SJCRH30 (cell line): ENCODE measurements around the gene RFNG. TPM values are rescaled to one million over a fixed set of nuclear protein-coding genes. Genes with fewer than 3 reads are reported as not detected.

Source experiments
- DNase-seq, 2 experiments: peaks; one replicate each; pipeline ENCODE4 v3.0.0-alpha.2; 2015 to 2020
- H3K27ac ChIP-seq: fragments of 250-450 bp; sonication (Bioruptor Pico); 2 replicates; pipeline ENCODE4 v1.5.1; 2020; ENCODE audit warnings: mild to moderate bottlenecking, moderate library complexity
- H3K27me3 ChIP-seq: fragments of 250-450 bp; sonication (Bioruptor Pico); 2 replicates; pipeline ENCODE4 v1.5.1; 2020; ENCODE audit warnings: mild to moderate bottlenecking, moderate library complexity
- H3K36me3 ChIP-seq: fragments of 250-450 bp; sonication (Bioruptor Pico); 2 replicates; pipeline ENCODE4 v1.5.1; 2020; ENCODE audit warnings: mild to moderate bottlenecking, moderate library complexity
- H3K4me1 ChIP-seq: fragments of 250-450 bp; sonication (Bioruptor Pico); 2 replicates; pipeline ENCODE4 v1.5.1; 2020; ENCODE audit warnings: mild to moderate bottlenecking, moderate library complexity
- H3K4me3 ChIP-seq: fragments of 250-450 bp; sonication (Bioruptor Pico); 2 replicates; pipeline ENCODE4 v1.5.1; 2020; ENCODE audit warnings: mild to moderate bottlenecking, moderate library complexity
- H3K9me3 ChIP-seq: fragments of 250-450 bp; sonication (Bioruptor Pico); replicated peaks from 2 replicates; pipeline ENCODE4 v1.5.1; 2020; ENCODE audit warnings: mild to moderate bottlenecking, moderate library complexity
- total RNA-seq: library from RNA; depleted of rRNA; stranded (reverse); fragments of >200 nt; shearing (Covaris generic); gene quantifications from 2 replicates; pipeline ENCODE4 v1.2.3, GENCODE V29; 2014

Gene RFNG
- total RNA-seq, 1 experiment from 2014 or later = 26.5 TPM

- Histone ChIP-seq H3K27ac (no peak overlapping the region), H3K4me1 (peaks cover 14% of the 10 kb centered on the region; the same call in 1 of the 2 replicates), H3K4me3 (no peak overlapping the region), H3K27me3 (no peaks in the 10 kb centered on the region), H3K9me3 (no peaks in the 10 kb centered on the region), H3K36me3 (peaks cover 45% of the 10 kb centered on the region)
- no peak for DNase-seq
Measured at GRCh38 chr17:82061047-82061925, 9.7 kb upstream of the RFNG start.

DNA sequence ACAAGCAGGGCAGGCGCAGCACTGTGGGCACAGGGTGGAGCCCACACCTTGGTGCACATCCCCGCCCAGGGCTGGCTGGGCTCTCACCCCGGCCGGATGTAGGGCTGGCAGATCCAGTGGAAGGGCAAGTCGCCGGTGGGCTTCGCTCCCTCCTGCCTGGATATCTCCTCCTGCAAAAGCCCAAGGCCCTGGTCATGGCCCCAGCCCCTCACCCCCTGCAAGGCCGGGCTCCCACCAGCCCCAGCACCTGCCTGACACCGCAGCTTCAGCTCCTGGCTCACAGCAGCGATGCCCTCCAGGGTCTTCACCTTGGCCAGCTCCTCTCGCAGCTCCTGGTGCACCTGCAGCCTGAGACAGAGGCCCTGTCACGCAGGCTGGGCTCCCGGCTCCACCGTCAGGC lies 9.0 kb upstream of the RFNG start:
- Histone ChIP-seq H3K4me3 (no peak overlapping the region), H3K27ac (no peak overlapping the region), H3K4me1 (peaks cover 9% of the 10 kb centered on the region; the same call in 1 of the 2 replicates), H3K27me3 (no peaks in the 10 kb centered on the region), H3K9me3 (no peaks in the 10 kb centered on the region), H3K36me3 (peaks cover 51% of the 10 kb centered on the region)
- no peak for DNase-seq

- Histone ChIP-seq H3K4me1 (peaks cover 8% of the 10 kb centered on the region; the same call in 1 of the 2 replicates), H3K36me3 (peaks cover 56% of the 10 kb centered on the region), H3K27ac (no peak overlapping the region), H3K4me3 (no peak overlapping the region), H3K9me3 (no peaks in the 10 kb centered on the region), H3K27me3 (no peaks in the 10 kb centered on the region)
- no peak for DNase-seq
Measured at GRCh38 chr17:82060001-82060380, 8.4 kb upstream of the RFNG start.

DNA sequence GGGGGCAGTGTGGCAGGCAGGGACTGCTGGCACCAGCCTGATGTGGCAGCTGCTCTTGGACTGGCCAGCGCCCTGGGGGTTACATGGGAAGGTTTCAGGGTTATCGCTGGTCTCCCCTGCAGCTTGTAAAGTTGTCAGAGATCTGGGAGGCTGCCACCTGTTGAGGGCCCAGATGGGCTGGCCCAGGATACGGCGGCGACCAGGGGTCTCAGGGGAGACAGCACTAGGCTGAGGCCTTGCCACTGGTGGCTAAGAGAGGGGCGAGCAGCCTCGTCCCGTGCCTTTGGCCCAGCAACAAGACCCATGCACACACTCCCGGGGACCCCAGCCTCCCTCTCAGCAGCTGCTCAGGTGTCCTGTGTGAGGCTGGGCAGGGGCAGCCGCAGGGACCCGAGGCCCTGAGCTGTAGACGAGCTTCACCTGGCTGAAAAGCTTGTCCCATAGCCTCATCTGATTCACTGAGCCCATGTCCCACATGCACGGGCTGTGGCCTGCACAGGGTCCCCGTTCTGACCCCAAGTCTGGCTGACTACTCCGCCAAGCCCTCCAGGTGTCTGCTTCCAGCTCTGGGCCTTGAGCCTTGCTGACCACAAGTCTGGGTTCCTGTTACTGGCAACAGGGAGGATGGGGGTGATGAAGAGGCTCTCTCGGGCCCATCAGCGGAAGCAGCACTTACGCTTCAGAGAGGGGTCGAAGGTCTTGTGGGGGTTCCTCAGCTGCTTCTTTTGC lies 7.8 kb upstream of the RFNG start:
- Histone ChIP-seq H3K27me3 (no peaks in the 10 kb centered on the region), H3K4me3 (no peak overlapping the region), H3K9me3 (no peaks in the 10 kb centered on the region), H3K4me1 (peaks cover 3% of the 10 kb centered on the region; the same call in 1 of the 2 replicates), H3K36me3 (peaks cover 61% of the 10 kb centered on the region), H3K27ac (no peak overlapping the region)
- no peak for DNase-seq

- Histone ChIP-seq H3K4me1 (0 out of 2 replicates have a peak, but pooled peaks cover 3% of the 10 kb centered on the region), H3K36me3 (peaks cover 66% of the 10 kb centered on the region), H3K4me3 (no peak overlapping the region), H3K27me3 (no peaks in the 10 kb centered on the region), H3K27ac (no peak overlapping the region), H3K9me3 (no peaks in the 10 kb centered on the region)
- DNase-seq = no peak
Measured at GRCh38 chr17:82058855-82059249, 7.2 kb upstream of the RFNG start.

DNA sequence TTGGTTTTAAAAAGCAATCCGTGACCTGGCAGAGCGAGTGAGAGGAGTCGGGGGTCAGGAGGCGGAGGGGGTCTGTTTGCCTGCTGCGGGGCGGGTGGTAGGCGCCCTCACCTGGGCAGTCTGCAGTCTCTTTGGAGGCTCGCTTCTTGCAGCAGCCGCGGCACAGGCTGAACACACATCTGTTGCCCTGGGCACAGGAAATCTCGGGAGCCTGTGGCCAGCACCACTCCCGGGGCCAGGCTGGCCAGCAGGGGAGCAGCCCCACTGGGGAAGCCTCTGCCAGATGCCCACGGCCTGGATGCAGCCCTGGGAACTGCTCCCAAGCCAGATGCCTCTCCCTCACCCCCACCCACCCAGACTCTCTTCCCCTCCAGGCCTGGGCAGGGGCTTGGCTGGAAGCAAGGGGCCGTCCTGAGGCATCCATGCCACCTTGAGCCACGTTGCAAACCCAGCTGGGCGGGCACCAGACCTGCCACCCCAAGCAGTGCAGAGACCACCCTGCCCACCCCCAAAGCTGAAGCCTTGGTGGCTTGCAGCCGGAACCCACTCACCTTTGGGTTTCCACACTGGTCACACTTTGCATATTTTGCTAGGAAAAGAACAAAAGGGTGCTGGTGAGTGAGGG lies 6.7 kb upstream of the RFNG start:
- H3K27ac ChIP-seq = no peak overlapping the region
- no peak for DNase-seq
- H3K27me3 ChIP-seq = no peaks in the 10 kb centered on the region

DNA sequence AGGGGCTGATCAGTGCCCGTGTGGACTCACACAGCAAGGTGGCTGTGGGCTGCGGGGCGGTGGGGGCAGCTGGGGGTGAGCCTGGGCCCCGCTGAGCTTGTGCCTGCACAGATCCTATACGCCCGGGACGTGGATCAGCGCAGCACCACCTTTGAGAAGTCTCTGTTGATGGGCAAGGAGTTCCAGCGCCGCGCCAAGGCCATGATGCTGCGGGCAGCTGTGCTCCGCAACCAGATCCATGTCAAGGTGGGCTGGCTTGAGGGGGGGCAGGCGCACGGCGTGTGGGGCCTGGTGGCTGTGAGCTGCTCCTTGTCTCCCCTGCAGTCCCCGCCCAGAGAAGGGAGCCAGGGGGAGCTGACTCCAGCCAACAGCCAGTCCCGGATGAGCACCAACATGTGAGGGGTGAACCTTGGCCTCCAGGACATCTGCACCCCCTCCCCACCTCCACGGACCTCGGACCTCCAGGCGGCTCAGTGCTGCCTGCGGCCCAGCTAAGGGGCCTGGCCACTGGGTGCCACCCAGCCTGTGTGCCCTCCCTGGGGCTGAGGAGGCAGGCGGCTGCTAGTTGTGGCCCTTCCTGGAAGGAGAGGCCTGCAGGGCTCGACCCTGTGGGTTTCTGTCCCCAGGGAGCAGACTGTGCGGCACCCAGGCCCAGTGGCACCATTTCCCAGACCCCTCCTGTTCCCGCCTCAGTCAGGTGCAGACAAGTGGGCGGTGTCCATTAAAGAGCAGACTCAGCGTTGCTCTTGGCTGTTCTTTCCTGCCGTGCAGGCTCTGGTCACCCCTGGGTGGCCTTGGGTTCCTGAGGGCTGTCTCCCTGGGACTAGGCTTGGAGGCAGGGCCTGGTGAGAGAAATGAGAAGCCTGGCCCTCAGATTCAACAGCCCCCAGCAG lies 5.4 kb upstream of the RFNG start:
- H3K4me1 ChIP-seq = peaks cover 8% of the 10 kb centered on the region; the same call in 1 of the 2 replicates
- H3K9me3 ChIP-seq = no peaks in the 10 kb centered on the region
- no peak overlapping the region for H3K27ac ChIP-seq
- no peaks in the 10 kb centered on the region for H3K27me3 ChIP-seq
- H3K4me3 ChIP-seq = no peak overlapping the region
- H3K36me3 ChIP-seq = peaks cover 59% of the 10 kb centered on the region
- DNase-seq = no peak

More for the DNA sequence above, 6.7 kb upstream of the RFNG start:
- Histone ChIP-seq H3K9me3 (no peaks in the 10 kb centered on the region), H3K4me3 (no peak overlapping the region), H3K4me1 (0 out of 2 replicates have a peak, but pooled peaks cover 3% of the 10 kb centered on the region), H3K36me3 (peaks cover 67% of the 10 kb centered on the region)

- peaks cover 55% of the 10 kb centered on the region for H3K36me3 ChIP-seq
- no peak overlapping the region for H3K4me3 ChIP-seq
- H3K9me3 ChIP-seq = no peaks in the 10 kb centered on the region
Measured at GRCh38 chr17:82055965-82056728, 4.5 kb upstream of the RFNG start.

DNA sequence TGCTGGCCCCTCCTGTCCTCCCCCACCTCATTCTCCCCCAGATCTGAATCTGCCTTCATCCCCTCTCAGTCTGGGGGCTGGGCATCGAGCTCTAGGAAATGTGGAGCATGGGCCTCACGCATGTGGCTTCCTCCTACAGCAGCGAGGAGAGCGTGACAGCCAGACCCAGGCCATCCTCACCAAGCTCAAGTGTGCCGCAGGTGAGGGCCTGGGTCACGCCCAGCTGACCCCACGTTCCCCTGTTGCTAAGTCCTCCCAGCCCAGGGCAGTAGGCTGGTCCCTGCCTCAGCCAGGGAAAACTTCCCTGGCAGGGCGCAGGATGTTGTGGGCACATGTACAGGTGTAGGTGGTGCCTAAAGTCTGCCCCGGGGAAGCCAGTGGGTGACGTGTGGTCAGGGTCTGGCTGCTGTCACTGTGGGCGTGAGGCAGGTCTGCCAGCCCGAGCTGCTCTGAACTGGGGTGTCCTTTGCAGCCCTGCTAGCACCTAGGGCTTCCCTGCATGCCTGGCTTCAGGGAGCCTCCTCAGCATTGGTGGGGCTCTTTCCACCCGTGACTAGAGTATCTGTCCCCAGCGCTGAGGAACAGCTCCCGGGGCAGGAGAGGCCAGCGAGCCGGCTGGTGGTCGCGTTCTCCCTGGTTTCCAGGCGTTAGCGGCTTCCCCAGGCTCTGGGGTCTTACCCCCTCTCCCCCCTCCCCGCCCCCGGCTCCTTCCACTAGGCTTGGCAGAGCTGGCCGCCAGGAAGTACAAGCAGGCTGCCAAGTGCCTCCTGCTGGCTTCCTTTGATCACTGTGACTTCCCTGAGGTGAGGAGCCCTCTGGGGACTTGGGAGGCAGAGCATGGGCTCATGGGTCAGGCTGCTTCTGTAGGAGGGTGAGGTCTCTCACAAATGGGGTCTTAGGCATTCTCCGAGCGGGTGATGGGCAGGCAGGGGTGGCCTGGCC lies 3.7 kb upstream of the RFNG start:
- Histone ChIP-seq H3K9me3 (no peaks in the 10 kb centered on the region), H3K4me3 (no peak overlapping the region), H3K4me1 (peaks cover 8% of the 10 kb centered on the region; the same call in 1 of the 2 replicates), H3K27me3 (no peaks in the 10 kb centered on the region), H3K27ac (no peak overlapping the region), H3K36me3 (peaks cover 48% of the 10 kb centered on the region)
- DNase-seq = no peak

More at GRCh38 chr17:82055965-82056728, 4.5 kb upstream of the RFNG start:
- Histone ChIP-seq H3K27ac (no peak overlapping the region), H3K4me1 (peaks cover 8% of the 10 kb centered on the region; the same call in 1 of the 2 replicates), H3K27me3 (no peaks in the 10 kb centered on the region)
- DNase-seq = no peak

GRCh38 chr17:82054351-82055022 lies 2.9 kb upstream of the RFNG start:
- DNase-seq = no peak
- peaks cover 48% of the 10 kb centered on the region for H3K36me3 ChIP-seq
- no peak overlapping the region for H3K4me3 ChIP-seq
- H3K27ac ChIP-seq = no peak overlapping the region
- H3K9me3 ChIP-seq = no peaks in the 10 kb centered on the region
- peaks cover 4% of the 10 kb centered on the region; the same call in 1 of the 2 replicates for H3K4me1 ChIP-seq
- no peaks in the 10 kb centered on the region for H3K27me3 ChIP-seq

GRCh38 chr17:82053556-82054263 lies 2.1 kb upstream of the RFNG start:
- Histone ChIP-seq H3K9me3 (no peaks in the 10 kb centered on the region), H3K36me3 (peaks cover 45% of the 10 kb centered on the region), H3K27ac (no peak overlapping the region), H3K27me3 (no peaks in the 10 kb centered on the region), H3K4me1 (peaks cover 4% of the 10 kb centered on the region; the same call in 1 of the 2 replicates), H3K4me3 (no peak overlapping the region)
- no peak for DNase-seq
